OCI-LY1 (cell line): ENCODE measurements around the gene MDGA2.

Source experiments
- H2AFZ ChIP-seq: fragments of 200-600 bp; sonication (generic), shearing (Covaris generic); 2 replicates; pipeline ENCODE4 v1.6.0; 2014; ENCODE audit warnings: antibody characterized with exemption, mild to moderate bottlenecking, low read length
- H3F3A ChIP-seq: fragments of 200-600 bp; sonication (generic), shearing (Covaris generic); 2 replicates; pipeline ENCODE4 v1.6.0; 2014; ENCODE audit warnings: mild to moderate bottlenecking, antibody characterized with exemption, low read length, moderate library complexity; ENCODE audit not compliant: insufficient read depth
- H3K27ac ChIP-seq: fragments of 200-600 bp; sonication (generic); 2 replicates; pipeline ENCODE4 v1.5.1; 2014; ENCODE audit warnings: low read length, mixed run types, mild to moderate bottlenecking, low read depth; ENCODE audit not compliant: poor library complexity, severe bottlenecking
- H3K27me3 ChIP-seq: fragments of 200-600 bp; sonication (generic); 2 replicates; pipeline ENCODE4 v1.6.0; 2014; ENCODE audit warnings: antibody characterized with exemption, mild to moderate bottlenecking, low read length, moderate library complexity; ENCODE audit not compliant: insufficient read depth
- H3K36me3 ChIP-seq: fragments of 200-600 bp; sonication (generic); 2 replicates; pipeline ENCODE4 v1.6.1; 2014; ENCODE audit warnings: mild to moderate bottlenecking, antibody characterized with exemption, low read length, moderate library complexity, mixed read lengths; ENCODE audit not compliant: insufficient read depth
- H3K4me1 ChIP-seq: fragments of 200-600 bp; sonication (generic); 2 replicates; pipeline ENCODE4 v1.5.1; 2014; ENCODE audit warnings: mild to moderate bottlenecking, low read length, moderate library complexity; ENCODE audit not compliant: insufficient read depth, severe bottlenecking
- H3K4me2 ChIP-seq: fragments of 200-600 bp; sonication (generic), shearing (Covaris generic); 2 replicates; pipeline ENCODE4 v1.6.1; 2014; ENCODE audit warnings: low read length
- H3K4me3 ChIP-seq: fragments of 200-600 bp; sonication (generic); 2 replicates; pipeline ENCODE4 v1.5.1; 2014; ENCODE audit warnings: low read length, low read depth, mild to moderate bottlenecking, mixed read lengths; ENCODE audit not compliant: poor library complexity, severe bottlenecking
- H3K79me2 ChIP-seq: fragments of 200-600 bp; shearing (Covaris generic); 2 replicates; pipeline ENCODE4 v1.6.1; 2016; ENCODE audit warnings: mixed run types, low read length, mixed read lengths; ENCODE audit not compliant: insufficient read depth
- H3K9ac ChIP-seq: fragments of 200-600 bp; sonication (generic), shearing (Covaris generic); 2 replicates; pipeline ENCODE4 v1.6.1; 2014; ENCODE audit warnings: mild to moderate bottlenecking, low read length, mixed read lengths
- H3K9me2 ChIP-seq: fragments of 200-600 bp; sonication (generic), shearing (Covaris generic); 2 replicates; pipeline ENCODE4 v1.6.1; 2014; ENCODE audit warnings: low read depth, mild to moderate bottlenecking, low read length, mixed read lengths
- H3K9me3 ChIP-seq: fragments of 200-600 bp; shearing (Covaris generic); 2 replicates; pipeline ENCODE4 v1.6.1; 2014; ENCODE audit warnings: low read length, mixed read lengths
- H4K20me1 ChIP-seq: fragments of 200-600 bp; sonication (generic), shearing (Covaris generic); 2 replicates; pipeline ENCODE4 v1.6.0; 2016; ENCODE audit warnings: mild to moderate bottlenecking, low read length; ENCODE audit not compliant: insufficient read depth
- EZH2 ChIP-seq: fragments of 200-600 bp; sonication (generic), shearing (Covaris generic); IDR thresholded peaks from 2 replicates; pipeline ENCODE4 v1.8.0; 2017; ENCODE audit warnings: borderline replicate concordance, mixed run types, mild to moderate bottlenecking, antibody characterized with exemption, low read length, moderate library complexity, mixed read lengths
- TF ChIP-seq, protein P1 (sequence below): fragments of 200-600 bp; sonication (generic), shearing (Covaris generic); IDR thresholded peaks from 2 replicates; pipeline ENCODE4 v1.5.1; 2017; ENCODE audit warnings: mild to moderate bottlenecking, antibody characterized with exemption, low read length, moderate library complexity, mixed read lengths

Gene MDGA2

DNA sequence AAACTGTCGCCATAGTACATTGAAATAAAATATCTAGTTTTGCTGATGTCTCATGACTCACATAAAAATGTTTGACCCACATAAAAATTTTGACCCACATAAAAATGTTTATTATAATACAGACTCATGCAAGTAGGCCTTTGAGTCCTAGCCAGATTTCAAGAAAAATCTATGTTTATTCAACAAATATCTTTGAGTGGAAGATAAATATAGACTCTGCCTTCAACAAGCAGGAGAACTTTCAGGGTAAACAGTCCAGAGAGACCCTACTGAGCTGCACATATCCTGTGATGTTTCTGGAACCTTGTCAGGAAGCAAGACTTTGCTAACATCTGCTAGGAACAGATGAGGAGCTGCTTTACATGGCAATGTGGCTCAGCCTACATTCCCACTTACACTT lies 283.1 kb downstream of the MDGA2 start:
- Histone ChIP-seq H3K9me3 (no peaks in the 10 kb centered on the region), H3K79me2 (no peaks in the 10 kb centered on the region), H3K4me2 (no peak overlapping the region), H3K27ac (no peak overlapping the region), H3K4me3 (no peak overlapping the region), H3K27me3 (no peaks in the 10 kb centered on the region), H3K36me3 (no peaks in the 10 kb centered on the region), H3K9me2 (no peaks in the 10 kb centered on the region), H3K4me1 (no peaks in the 10 kb centered on the region), H2AFZ (no peak overlapping the region), H4K20me1 (no peaks in the 10 kb centered on the region), H3K9ac (no peak overlapping the region), H3F3A (no peaks in the 10 kb centered on the region)
- TF ChIP-seq EZH2 = no peak
- TF ChIP-seq, protein P1, sequence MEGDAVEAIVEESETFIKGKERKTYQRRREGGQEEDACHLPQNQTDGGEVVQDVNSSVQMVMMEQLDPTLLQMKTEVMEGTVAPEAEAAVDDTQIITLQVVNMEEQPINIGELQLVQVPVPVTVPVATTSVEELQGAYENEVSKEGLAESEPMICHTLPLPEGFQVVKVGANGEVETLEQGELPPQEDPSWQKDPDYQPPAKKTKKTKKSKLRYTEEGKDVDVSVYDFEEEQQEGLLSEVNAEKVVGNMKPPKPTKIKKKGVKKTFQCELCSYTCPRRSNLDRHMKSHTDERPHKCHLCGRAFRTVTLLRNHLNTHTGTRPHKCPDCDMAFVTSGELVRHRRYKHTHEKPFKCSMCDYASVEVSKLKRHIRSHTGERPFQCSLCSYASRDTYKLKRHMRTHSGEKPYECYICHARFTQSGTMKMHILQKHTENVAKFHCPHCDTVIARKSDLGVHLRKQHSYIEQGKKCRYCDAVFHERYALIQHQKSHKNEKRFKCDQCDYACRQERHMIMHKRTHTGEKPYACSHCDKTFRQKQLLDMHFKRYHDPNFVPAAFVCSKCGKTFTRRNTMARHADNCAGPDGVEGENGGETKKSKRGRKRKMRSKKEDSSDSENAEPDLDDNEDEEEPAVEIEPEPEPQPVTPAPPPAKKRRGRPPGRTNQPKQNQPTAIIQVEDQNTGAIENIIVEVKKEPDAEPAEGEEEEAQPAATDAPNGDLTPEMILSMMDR = no peak

DNA sequence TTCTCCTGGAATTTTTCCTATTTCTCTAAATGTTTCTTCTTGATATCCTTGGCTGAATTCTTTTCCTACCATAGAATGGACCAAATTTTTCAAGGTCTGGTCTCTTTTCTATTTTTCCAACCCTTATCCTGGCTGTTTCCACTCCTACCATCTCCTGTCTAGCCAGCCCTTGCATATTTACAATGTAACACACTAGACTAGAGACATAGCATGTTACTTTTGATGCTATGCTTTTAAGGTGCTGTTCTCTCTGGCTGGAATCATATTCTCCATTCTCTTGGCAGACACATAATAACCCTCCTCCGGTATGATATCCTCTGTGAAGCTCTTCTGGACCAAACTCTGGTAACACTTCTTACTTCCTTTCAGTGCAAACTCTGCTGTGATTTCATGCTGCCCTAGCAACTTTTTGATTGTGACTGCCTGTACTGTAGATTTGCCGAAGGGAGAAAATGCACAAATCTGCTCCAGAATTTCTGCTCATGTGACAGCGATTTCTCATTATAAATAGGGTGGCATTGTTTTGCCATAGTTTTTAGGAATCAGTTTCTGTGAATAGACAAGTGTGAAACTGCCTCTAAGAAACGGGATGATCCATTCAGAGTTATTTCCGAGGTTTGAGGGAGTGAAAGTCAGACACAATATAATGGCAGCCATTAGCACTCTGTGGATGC lies 284.4 kb downstream of the MDGA2 start:
- H3F3A ChIP-seq = no peaks in the 10 kb centered on the region
- TF ChIP-seq, protein P1 = no peak
- TF ChIP-seq EZH2 = no peak

DNA sequence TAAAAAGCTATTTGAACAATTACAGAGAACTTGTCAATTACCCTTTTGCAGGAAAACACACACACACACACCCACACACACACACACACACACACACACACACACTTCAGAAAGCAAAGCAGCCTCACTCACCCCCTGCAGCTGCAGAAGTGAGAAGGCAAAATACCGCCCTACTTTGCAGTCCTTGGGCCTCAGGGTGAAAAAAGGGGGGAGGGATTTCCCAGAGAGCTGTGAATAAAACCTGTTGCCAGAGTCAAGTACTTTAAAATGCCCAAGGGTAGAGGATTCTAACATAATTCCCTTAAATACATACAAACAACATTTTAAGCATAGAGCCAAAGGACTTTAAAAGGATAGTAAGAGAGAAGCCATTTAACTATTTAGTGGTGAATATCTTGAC lies 285.9 kb downstream of the MDGA2 start:
- Histone ChIP-seq H3K9me3 (no peaks in the 10 kb centered on the region), H3K4me3 (no peak overlapping the region), H2AFZ (no peak overlapping the region), H3K4me1 (no peaks in the 10 kb centered on the region), H3K9ac (no peak overlapping the region), H3K27me3 (no peaks in the 10 kb centered on the region), H3K4me2 (no peak overlapping the region), H4K20me1 (no peaks in the 10 kb centered on the region), H3F3A (no peaks in the 10 kb centered on the region), H3K27ac (no peak overlapping the region), H3K79me2 (no peaks in the 10 kb centered on the region), H3K36me3 (no peaks in the 10 kb centered on the region), H3K9me2 (no peaks in the 10 kb centered on the region)
- TF ChIP-seq, protein P1 = no peak
- no peak for TF ChIP-seq EZH2

More for the DNA sequence above, 284.4 kb downstream of the MDGA2 start:
- no peaks in the 10 kb centered on the region for H3K9me2 ChIP-seq
- H3K9ac ChIP-seq = no peak overlapping the region
- H3K27ac ChIP-seq = no peak overlapping the region
- no peaks in the 10 kb centered on the region for H3K27me3 ChIP-seq
- H3K79me2 ChIP-seq = no peaks in the 10 kb centered on the region
- no peak overlapping the region for H2AFZ ChIP-seq
- no peaks in the 10 kb centered on the region for H4K20me1 ChIP-seq
- no peaks in the 10 kb centered on the region for H3K9me3 ChIP-seq
- no peak overlapping the region for H3K4me3 ChIP-seq
- H3K36me3 ChIP-seq = no peaks in the 10 kb centered on the region
- H3K4me1 ChIP-seq = no peaks in the 10 kb centered on the region
- no peak overlapping the region for H3K4me2 ChIP-seq
